PFSK-1 (cell line): ENCODE results near the gene SAFB.

Source experiments
- POLR2AphosphoS5 ChIP-seq: IDR thresholded peaks from 2 replicates; pipeline ENCODE4 v1.6.1; 2012; ENCODE audit warnings: low read depth, mild to moderate bottlenecking, control low read depth, low read length, moderate library complexity
- TAF1 ChIP-seq: IDR thresholded peaks from 2 replicates; pipeline ENCODE4 v1.6.1; 2012; ENCODE audit warnings: low read length, control low read depth, borderline replicate concordance; ENCODE audit not compliant: insufficient read depth

GRCh38 chr19:5692723-5693194, 69.9 kb downstream of the SAFB start:
- TF ChIP-seq POLR2AphosphoS5, result peak; percentile 46; the same call in 1 of the 2 replicates
- no peak for TF ChIP-seq TAF1
